ENCODE data around the gene WDR20.

GRCh38 chr14:102192840-102193502, 53.3 kb downstream of the WDR20 start:
- TF ChIP-seq POLR2A (IDR thresholded peaks at IDR 0.05) (no peak), CTCF (IDR thresholded peaks at IDR 0.05) (no peak)

Data from Peyer's patch (tissue), 4 donors.